Measurements from ENCODE around the gene TSEN2. TPM values are rescaled to one million over a fixed set of nuclear protein-coding genes. Genes with fewer than 3 reads are reported as not detected.

The TSEN2 gene
- total and polyA plus RNA-seq, 10 of the 15 experiments (the other 5 are each of a cell fraction or from before 2014, with no cell fraction given) = 17.7 to 32.3 (median 24.3) TPM

GRCh38 chr3:12489832-12490231, 5.6 kb downstream of the TSEN2 start (continued):
- TF ChIP-seq IRF3 (IDR thresholded peaks at IDR 0.05) (no peak), ZNF24 (IDR thresholded peaks at IDR 0.05) (no peak), STAT3 (IDR thresholded peaks at IDR 0.05; ENCODE audit: low read depth, low read length) (no peak), IRF5 (IDR thresholded peaks at IDR 0.05; ENCODE audit: borderline replicate concordance) (no peak), RELB (IDR thresholded peaks at IDR 0.05; ENCODE audit: low read depth) (no peak), SREBF1 (IDR thresholded peaks at IDR 0.05; ENCODE audit: low read length) (no peak), HDAC2 (IDR thresholded peaks at IDR 0.05) (no peak)

- RAD21 ChIA-PET (ENCODE audit: unreplicated experiment) = interaction anchor here (1.0 kb wide), 1 partner anchor 355 kb away, joined by 3 read pairs; no protein-coding TSS in a partner anchor
- Histone ChIP-seq H2AFZ (ENCODE audit: control insufficient read depth, low read depth, low read length) (no peak overlapping the region), H3K27me3 (replicated peaks in 1 of 2; ENCODE audit: control insufficient read depth in 2 of 2, insufficient read depth in 2 of 2, low read length in 1 of 2) (no peaks in the 10 kb centered on the region), H3K79me2 (ENCODE audit: control insufficient read depth, insufficient read depth, low read length) (peaks cover 6% of the 10 kb centered on the region), H3K27ac (ENCODE audit: control insufficient read depth, insufficient read depth) (no peak overlapping the region), H3K4me3 (no peak overlapping the region), H3K36me3 (ENCODE audit: control insufficient read depth in 2 of 2, insufficient read depth in 2 of 2, low read length in 1 of 2) (peaks cover 0 to under 1% of the 10 kb centered on the region in 2 experiments; a peak in 2 of 4 replicates), H3K9me3 (replicated peaks; ENCODE audit: control insufficient read depth, insufficient read depth, low read length) (no peaks in the 10 kb centered on the region), H3K9ac (ENCODE audit: control insufficient read depth, insufficient read depth, low read length) (no peak overlapping the region), H3K4me2 (ENCODE audit: control insufficient read depth, insufficient read depth) (no peak overlapping the region), H4K20me1 (ENCODE audit: control insufficient read depth, insufficient read depth) (no peaks in the 10 kb centered on the region), H3K4me1 (ENCODE audit: control insufficient read depth, insufficient read depth, low read length) (no peaks in the 10 kb centered on the region)
- no peak for FAIRE-seq
- in situ Hi-C loops (cut with MboI) (no loop called here), intact Hi-C loops (cut with micrococcal nuclease; ENCODE audit: unreplicated experiment) (no loop called here)
- whole genome bisulfite sequencing (ENCODE audit: insufficient coverage, insufficient replicate concordance, low lambda C conversion rate, missing lambda C conversion rate) = 100% methylated on average over 3 of the region's 3 CpGs
- POLR2A ChIA-PET = no interaction called here
- no peak for DNase-seq (ENCODE audit: low read depth, low spot score)
- ATAC-seq = no peak
- CTCF ChIA-PET = no interaction called here
- SMC1A ChIA-PET (ENCODE audit: uncharacterized antibody, unreplicated experiment) = interaction anchor here (0.7 kb wide), 1 partner anchor 250 kb away, joined by 3 read pairs; no protein-coding TSS in a partner anchor
- no TSS peak for BruUV-seq (replicated peaks)
- no peak for TF ChIP-seq ELK1 (IDR thresholded peaks at IDR 0.05; ENCODE audit: low read depth, low read length)
- no peak for TF ChIP-seq YBX1 (IDR thresholded peaks at IDR 0.05)
- TF ChIP-seq YY1 (IDR thresholded peaks at IDR 0.05; ENCODE audit: low read depth, low read length) = no peak
- no peak for TF ChIP-seq E2F4 (IDR thresholded peaks at IDR 0.05; ENCODE audit: low read depth, low read length)
- TF ChIP-seq IRF5 (IDR thresholded peaks at IDR 0.05; ENCODE audit: borderline replicate concordance) = no peak
- TF ChIP-seq SMC3 (IDR thresholded peaks at IDR 0.05; ENCODE audit: borderline replicate concordance, low read length) = no peak
- TF ChIP-seq ATF2 (IDR thresholded peaks at IDR 0.05; ENCODE audit: low read length) = no peak
- no peak for TF ChIP-seq POLR2A (IDR thresholded peaks at IDR 0.05; ENCODE audit: low read depth, low read length)
- no peak for TF ChIP-seq NR2C1 (IDR thresholded peaks at IDR 0.05)
These were observed 6.3 kb downstream of the TSEN2 start for GRCh38 chr3:12490547-12490946.
